A172 (cell line): ENCODE data around the gene LRRC3C. TPM values are rescaled to one million over a fixed set of nuclear protein-coding genes. Genes with fewer than 3 reads are reported as not detected.

Source experiments
- DNase-seq: peaks from one replicate; pipeline ENCODE4 v3.0.0-alpha.2; 2015; ENCODE audit warnings: low spot score
- total RNA-seq: library from RNA; depleted of rRNA; stranded (reverse); fragments of >200 nt; shearing (Covaris generic); gene quantifications from 2 replicates; pipeline ENCODE4 v1.2.3, GENCODE V29; 2014; rRNA removed

The LRRC3C gene
- total RNA-seq, 1 experiment from 2014 or later, result not detected

DNA sequence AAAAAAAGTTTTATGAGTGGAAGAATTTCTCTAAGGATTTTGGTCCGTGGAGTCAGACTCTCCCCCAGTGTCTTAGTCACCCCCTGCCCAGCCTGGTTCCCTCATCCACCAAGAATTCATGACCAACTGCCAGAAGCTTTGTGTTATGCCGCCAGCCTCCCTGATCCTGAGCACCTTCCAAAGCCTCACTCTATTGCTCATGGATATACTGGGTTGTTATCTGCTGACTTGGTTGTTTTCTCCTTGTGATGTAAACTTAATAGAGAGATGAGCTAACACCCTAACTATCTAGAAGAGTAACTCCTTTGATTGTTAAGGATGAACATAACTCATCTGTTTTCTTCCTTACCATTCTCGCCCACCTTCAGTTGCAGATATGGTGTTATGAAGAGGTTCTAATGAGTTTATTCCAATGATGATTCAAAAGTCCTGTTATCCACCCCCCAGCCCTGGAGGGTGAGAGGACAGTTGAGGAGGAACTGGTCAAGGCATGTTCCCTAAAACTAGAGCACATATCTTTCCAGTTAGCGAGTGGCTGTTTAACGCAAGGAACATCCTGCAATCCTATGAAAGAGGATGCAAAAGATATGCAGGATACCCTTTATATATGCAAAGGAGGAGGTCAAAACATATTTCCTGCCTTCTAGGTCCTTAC, 51.6 kb downstream of the LRRC3C start:
- peak; percentile 80 for DNase-seq

DNA sequence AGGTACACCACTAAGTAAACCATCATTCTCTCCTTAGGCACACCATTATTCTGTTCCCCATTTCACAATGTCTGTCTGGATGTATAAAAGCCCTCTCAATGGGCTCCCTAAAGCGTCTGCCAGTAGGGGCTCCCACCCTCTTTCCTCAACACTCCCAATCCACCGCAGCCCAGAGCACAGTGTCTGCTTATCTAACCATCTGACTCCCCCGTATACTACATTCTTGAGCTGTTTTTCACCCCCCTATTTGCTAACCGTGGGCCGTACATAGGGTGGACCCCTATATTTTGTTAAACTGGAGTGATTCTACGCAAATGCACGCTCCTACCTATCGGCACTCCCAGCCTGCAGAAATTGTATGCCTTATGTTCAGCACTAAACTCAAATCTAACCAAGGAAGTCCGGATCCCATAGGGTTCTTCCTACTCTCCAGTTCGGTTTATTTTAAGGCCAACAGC, 52.4 kb downstream of the LRRC3C start:
- DNase-seq, result peak; percentile 17

DNA sequence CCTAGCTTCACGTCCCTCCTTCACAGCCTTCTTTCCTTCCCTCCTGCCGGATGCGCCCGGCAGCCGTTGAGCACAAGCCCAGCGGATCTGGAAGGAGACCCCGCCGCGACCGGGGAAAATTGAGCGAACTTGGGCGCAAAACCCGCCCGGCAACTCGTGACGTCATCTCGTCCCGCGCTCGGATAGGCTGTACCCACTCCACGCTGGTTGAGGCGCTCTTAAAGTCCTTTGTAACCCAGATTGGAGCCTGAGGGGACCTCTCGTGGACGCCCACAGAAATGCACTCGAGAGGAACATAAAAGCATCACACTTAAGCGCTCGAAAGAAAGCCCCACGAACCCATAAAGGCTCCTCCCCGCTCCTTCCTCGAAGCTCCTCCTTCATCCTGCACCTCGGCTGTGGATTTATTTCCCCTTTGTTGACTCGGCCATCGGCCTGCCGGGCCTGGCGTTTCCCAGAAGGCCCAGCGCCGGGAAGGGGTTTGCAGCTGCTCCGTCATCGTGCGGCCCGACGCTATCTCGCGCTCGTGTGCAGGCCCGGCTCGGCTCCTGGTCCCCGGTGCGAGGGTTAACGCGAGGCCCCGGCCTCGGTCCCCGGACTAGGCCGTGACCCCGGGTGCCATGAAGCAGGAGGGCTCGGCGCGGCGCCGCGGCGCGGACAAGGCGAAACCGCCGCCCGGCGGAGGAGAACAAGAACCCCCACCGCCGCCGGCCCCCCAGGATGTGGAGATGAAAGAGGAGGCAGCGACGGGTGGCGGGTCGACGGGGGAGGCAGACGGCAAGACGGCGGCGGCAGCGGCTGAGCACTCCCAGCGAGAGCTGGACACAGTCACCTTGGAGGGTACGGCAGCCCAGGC, 53.0 kb downstream of the LRRC3C start, which contains the start of gene PSMD3:
Gene PSMD3 (plus strand): TSS at position 457 of the 856 bp plus-strand sequence. CDS start 164 bp downstream, at position 621.
- DNase-seq, result peak; percentile 100

DNA sequence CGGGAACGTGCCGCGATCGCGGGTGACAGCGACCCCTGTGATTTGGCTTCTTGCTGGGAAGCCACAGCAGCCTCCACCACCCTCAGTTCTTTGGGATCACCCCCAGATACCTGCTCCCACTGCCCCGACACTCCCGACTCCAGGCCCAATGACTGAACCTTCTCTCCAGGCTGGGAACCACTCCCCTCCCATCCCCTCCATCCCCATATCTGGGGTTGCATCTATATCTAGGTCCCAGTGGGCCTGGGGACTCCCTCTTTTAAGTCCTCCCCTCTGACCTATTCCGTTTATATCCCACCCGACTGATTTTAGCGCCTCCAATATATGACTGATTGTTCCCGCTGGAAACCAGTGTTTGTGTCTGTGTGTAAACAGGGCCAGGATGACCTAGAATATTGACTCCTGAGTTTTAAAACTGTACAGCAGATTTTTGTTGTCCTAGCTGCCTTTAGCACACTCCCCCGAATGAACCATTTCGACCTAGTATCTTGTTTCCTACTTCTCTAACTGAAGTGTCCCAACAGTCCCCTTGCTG, 53.7 kb downstream of the LRRC3C start:
- DNase-seq, result no peak

DNA sequence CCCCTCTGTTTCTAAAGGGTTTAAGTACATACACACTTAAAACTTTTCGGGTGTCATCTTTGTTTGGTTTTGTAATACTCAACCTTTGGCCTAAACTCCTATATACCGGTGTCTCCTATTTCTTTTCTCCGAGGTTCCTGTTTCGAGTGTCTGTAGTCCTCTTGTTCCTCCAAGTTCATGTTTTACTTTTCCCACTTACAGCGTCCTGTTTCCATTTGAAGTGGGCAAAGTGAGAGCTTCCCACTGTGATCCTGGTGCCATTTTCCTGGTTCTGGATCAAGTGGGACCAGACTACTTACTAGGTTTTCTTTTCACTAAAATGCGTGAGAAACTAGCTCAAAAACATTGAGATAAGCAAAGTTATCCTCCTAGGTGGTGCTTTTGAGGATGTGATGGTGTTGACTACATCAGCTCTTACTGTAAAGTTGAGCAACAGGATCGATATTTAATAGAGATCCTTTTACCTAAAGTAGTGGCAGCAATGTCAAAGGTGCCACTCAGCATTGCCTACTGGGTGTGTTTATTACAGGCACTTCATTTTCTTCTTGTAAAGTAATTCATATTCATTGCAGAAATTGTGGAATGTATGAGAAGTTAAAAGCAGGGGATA, 54.3 kb downstream of the LRRC3C start:
- no peak for DNase-seq

DNA sequence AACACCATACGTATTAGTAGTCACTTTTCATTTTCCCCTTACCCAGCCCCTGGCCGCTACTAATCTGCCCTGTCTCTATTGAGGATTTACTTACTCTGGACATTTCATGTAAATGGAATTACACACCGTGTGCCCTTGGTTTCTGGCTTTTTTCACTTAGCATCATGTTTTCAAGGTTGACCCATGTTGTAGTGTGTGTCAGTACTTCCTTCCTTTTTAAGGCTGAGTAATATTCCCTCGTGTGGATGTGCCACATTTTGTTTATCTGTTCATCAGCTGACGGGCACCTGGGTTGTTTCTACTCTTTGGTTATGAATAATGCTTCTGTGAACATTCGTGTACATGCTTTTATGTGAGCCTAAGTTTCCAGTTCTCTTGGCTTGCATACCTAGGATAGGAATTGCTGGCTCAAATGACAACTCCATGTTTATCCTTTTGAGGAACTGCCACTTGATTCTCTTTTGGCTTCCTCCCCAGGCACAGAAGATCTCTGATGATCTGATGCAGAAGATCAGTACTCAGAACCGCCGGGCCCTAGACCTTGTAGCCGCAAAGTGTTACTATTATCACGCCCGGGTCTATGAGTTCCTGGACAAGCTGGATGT, 60.8 kb downstream of the LRRC3C start:
- no peak for DNase-seq

DNA sequence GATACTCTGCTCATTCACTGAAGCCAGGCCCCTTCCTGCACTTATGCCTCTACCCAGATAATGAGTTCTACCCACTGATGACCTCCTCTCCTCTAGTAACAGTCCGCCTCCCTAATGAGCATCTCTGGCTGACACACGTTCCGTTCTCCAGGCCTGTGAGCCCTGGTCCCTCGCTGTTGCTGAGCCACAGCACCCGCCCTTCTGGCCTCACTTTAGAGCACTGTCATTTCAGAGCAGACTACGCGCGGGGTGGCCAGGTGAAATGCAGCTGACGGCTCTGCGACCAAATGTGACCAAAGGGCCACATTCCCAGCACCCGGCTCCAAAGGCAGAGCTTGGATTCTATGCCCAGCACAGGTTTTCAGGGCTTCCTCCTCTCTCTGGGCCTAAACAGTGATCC, 66.9 kb downstream of the LRRC3C start:
- DNase-seq, result no peak

Other genes starting within 250 kb of the LRRC3C start
- gene PGAP3, start 239.7 kb upstream of the LRRC3C start, total RNA-seq, result 10.8 and 11.4 TPM in 2 replicates
- gene ERBB2, start 227.7 kb upstream of the LRRC3C start, total RNA-seq, result 43.3 and 43.6 TPM in 2 replicates
- 109 and 111 TPM in 2 replicates for gene MIEN1, start 197.2 kb upstream of the LRRC3C start, total RNA-seq
- gene GRB7, start 189.8 kb upstream of the LRRC3C start, total RNA-seq, result 0.40 and 0.72 TPM in 2 replicates
- not detected in 2 replicates for gene IKZF3, start 63.4 kb upstream of the LRRC3C start, total RNA-seq
- not detected in 2 replicates for gene ZPBP2, start 59.5 kb upstream of the LRRC3C start, total RNA-seq
- 1.6 and 1.9 TPM in 2 replicates for gene GSDMB, start 9.1 kb upstream of the LRRC3C start, total RNA-seq
- gene ORMDL3, start 131 bp upstream of the LRRC3C start, total RNA-seq, result 40.2 and 43.7 TPM in 2 replicates
- not detected in 2 replicates for gene GSDMA, start 35.3 kb downstream of the LRRC3C start, total RNA-seq
- 229 and 262 TPM in 2 replicates for gene PSMD3, start 53.1 kb downstream of the LRRC3C start, total RNA-seq
- gene CSF3, start 87.7 kb downstream of the LRRC3C start, total RNA-seq, result not detected in 2 replicates
- 46.5 and 67.3 TPM in 2 replicates for gene MED24, start 126.7 kb downstream of the LRRC3C start, total RNA-seq
- 14.5 and 17.8 TPM in 2 replicates for gene THRA, start 135.2 kb downstream of the LRRC3C start, total RNA-seq
- gene NR1D1, start 172.9 kb downstream of the LRRC3C start, total RNA-seq, result 1.1 and 2.2 TPM in 2 replicates
- gene MSL1, start 194.2 kb downstream of the LRRC3C start, total RNA-seq, result 61.3 and 64.3 TPM in 2 replicates
- gene CASC3, start 212.8 kb downstream of the LRRC3C start, total RNA-seq, result 44.5 and 50.1 TPM in 2 replicates
- 0.86 and 4.4 TPM in 2 replicates for gene RAPGEFL1, start 249.7 kb downstream of the LRRC3C start, total RNA-seq